ENCODE measurements around the gene BEAN1.

The BEAN1 gene

GRCh38 chr16:66473051-66473571 lies 46.0 kb downstream of the BEAN1 start:
- DNase-seq (ENCODE audit: extremely low read depth, low read depth): no peak
- TF ChIP-seq, protein P1, sequence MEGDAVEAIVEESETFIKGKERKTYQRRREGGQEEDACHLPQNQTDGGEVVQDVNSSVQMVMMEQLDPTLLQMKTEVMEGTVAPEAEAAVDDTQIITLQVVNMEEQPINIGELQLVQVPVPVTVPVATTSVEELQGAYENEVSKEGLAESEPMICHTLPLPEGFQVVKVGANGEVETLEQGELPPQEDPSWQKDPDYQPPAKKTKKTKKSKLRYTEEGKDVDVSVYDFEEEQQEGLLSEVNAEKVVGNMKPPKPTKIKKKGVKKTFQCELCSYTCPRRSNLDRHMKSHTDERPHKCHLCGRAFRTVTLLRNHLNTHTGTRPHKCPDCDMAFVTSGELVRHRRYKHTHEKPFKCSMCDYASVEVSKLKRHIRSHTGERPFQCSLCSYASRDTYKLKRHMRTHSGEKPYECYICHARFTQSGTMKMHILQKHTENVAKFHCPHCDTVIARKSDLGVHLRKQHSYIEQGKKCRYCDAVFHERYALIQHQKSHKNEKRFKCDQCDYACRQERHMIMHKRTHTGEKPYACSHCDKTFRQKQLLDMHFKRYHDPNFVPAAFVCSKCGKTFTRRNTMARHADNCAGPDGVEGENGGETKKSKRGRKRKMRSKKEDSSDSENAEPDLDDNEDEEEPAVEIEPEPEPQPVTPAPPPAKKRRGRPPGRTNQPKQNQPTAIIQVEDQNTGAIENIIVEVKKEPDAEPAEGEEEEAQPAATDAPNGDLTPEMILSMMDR (IDR thresholded peaks at IDR 0.05; ENCODE audit: low read depth, low read length): no peak

DNA sequence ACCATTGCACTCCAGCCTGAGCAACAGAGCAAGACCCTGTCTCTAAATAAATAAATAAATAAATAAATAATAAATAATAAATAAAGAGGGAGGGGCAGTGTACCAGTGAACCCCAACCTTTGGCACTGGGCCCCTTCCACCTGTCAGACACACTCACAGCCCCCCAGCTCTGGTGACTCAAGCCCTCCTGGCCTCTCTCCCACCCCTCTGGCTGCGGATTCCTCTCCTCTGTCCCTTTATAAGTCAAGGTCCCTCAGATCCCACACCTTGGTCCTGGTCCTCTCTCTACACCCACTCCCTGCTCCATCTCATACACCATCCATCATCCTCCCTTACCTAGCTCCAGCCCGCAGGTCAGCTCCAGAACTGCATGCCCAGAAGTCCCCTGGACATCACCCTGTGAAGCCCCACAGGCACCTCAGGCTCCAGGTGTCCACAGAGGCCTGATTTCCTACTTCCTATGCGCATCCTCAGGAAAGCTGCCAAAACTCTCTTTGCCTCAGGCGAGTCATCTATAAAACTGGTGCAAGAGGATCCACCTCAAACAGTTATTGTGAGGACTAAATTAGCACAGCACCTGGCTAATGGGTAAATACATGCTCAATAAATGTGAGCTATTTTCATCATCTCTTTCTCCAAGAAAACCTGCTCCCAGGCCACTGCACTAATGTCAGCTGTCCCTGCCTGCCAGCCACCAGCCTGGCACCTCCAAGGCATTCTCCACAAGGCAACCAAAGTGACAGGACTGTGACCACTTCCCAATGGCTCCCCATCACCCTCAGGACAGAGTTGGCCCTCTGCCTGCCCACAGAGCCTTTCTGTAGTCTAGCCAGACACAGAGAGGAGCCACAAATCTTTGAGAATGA lies 46.8 kb downstream of the BEAN1 start:
- TF ChIP-seq, protein P1 (IDR thresholded peaks at IDR 0.05; ENCODE audit: low read depth, low read length): no peak
- no peak for DNase-seq (ENCODE audit: extremely low read depth, low read depth)

DNA sequence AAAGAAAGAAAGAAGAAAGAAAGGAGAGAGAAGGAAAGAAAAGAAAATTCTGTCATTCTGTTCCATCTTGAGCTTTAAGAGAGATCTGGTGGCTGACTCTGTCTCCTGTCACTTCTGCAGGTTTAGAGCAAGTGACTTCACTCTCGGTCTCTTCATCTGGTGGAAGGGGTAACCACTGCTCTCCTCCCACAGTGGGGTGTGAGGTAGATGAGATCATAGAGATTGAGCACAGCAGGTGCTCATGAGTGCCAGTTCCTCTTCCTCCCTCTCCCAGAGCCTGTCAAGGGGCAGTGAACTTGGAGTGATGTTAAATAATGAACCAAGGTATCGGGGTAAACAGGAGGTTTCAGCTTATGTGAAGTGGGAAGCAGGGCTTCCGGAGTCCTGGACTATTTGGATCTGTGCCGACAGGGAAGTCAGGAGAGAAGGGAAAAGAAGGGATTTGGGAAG lies 47.7 kb downstream of the BEAN1 start:
- DNase-seq (ENCODE audit: extremely low read depth, low read depth): no peak
- TF ChIP-seq, protein P1 (IDR thresholded peaks at IDR 0.05; ENCODE audit: low read depth, low read length): no peak

DNA sequence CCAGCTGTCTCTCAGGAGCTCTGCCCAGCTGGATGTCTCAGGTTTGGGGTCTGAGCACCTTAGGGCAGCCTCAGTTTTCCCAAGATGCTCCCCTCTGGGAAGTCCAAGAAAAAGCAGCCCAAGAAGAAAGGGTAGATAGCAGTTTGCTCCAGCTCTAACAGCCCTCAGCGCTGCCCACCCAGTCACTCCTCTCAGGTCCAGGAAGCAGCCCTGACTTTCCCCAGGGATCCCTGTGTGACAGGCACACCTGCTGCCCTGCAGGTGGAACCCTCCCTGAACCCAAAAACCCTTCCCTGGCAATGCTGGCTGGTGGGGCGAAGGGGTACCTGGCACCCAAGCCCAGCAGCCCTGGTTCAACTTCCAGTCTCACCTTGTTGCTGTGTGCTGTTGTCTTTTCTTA lies 48.1 kb downstream of the BEAN1 start:
- TF ChIP-seq, protein P1 (IDR thresholded peaks at IDR 0.05; ENCODE audit: low read depth, low read length): no peak
- DNase-seq (ENCODE audit: extremely low read depth, low read depth): no peak

- TF ChIP-seq, protein P1 (IDR thresholded peaks at IDR 0.05; ENCODE audit: low read depth, low read length): no peak
- no peak for DNase-seq (ENCODE audit: extremely low read depth, low read depth)
Measured at GRCh38 chr16:66476328-66477027, 49.4 kb downstream of the BEAN1 start.

DNA sequence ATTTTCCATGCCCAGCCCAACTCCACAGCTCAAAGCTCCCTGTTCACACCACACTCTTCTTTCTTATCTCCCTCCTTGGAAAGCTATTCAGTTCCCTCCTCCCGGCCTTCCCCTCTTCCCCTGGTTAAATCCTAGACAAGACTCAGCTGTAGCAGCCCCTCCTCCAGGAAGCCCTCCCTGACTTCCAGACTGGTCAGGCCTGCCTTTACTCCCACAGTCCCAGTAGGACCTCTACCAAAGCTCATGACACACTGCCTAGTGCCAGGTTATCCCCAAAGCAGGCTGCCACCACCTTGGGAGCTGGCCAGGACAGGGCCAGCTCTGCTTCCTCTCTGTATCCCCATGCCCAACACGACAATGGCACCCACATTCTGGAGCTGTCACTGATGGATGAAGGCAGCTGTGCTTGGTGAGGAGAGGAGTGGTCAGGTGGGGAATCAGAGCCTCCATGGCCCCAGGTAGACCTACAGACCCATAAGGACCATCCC lies 50.0 kb downstream of the BEAN1 start:
- DNase-seq (ENCODE audit: extremely low read depth, low read depth): no peak
- TF ChIP-seq, protein P1 (IDR thresholded peaks at IDR 0.05; ENCODE audit: low read depth, low read length): no peak
